8988T (cell line): Measurements from ENCODE around the gene ISY1.
A peak's percentile ranks its signal among the peaks of the same experiment; 100 is the strongest.
"Not testable (repeated sequence)": the region's sequence is repeated elsewhere in the genome, so short reads cannot be mapped to it uniquely, and the experiment has no call there.

Experiments
- DNase-seq: peaks from one replicate; pipeline ENCODE4 v3.0.0; 2011

The ISY1 gene

GRCh38 chr3:129160891-129161859, at the start of gene ISY1:
ISY1 (minus strand) TSS chr3:129161063; CDS start chr3:129160975, 88 bp downstream.
- DNase-seq, result peak; percentile 73

GRCh38 chr3:129207479-129207878, 46.6 kb upstream of the ISY1 start:
- DNase-seq, result no peak

DNA sequence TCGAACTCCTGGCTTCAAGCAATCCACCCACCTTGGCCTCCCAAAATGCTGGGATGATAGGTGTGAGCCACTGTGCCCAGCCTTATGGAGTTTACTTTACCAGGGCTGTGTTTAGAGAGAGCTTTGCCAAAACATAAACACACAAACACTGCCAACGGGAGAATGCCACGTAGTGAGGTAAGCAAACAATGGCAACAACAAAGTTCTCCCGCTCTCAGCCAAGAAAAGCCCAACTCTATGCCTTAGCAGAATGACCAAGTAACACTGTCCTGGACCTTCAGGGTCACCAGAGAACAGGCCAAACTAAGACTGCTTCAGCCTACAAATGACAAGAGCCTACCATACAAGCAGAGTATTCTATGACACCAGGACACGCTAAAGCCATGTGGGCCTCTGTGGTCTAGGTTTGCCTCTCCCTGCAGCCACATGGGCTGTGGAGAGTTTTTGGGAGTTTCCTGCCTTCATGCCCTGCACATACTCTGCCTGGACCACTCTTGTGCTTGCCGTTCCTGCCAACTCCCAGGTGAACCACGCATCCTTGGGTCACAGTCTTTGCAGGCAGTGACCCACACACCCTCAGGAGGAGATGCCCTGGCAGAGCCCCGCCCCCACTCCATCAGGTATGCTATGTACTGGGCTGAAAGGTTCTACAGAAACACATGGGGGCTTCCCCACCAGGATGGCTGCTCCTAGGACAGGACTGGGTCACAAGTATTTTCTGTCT, 44.4 kb upstream of the ISY1 start:
- no peak for DNase-seq

- no peak for DNase-seq
These were observed 43.6 kb upstream of the ISY1 start for GRCh38 chr3:129204473-129204872.

- no peak for DNase-seq
These were observed 38.5 kb upstream of the ISY1 start for GRCh38 chr3:129199366-129199765.

- no peak for DNase-seq
These were observed 36.5 kb upstream of the ISY1 start for GRCh38 chr3:129197321-129197720.

DNA sequence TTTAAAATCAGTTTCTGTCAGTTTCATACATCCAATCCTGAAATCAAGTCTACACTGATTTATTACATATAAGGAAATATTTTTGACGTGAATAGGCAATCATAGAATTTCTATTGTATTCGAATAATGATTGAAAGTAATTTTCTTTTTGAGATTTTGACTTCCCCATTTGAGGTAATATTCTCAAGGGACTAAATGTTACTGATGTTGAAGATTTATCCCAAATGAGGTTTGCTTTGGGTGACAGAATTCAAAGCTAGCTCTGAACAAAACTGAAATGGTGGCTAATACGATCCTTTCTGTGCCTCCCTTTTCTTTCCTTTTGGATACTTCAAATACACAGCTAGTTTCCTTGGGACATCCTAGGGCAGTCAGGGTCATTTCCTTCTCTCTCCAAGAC, 35.7 kb upstream of the ISY1 start:
- no peak for DNase-seq

GRCh38 chr3:129195731-129196256, 34.9 kb upstream of the ISY1 start:
- no peak for DNase-seq

DNA sequence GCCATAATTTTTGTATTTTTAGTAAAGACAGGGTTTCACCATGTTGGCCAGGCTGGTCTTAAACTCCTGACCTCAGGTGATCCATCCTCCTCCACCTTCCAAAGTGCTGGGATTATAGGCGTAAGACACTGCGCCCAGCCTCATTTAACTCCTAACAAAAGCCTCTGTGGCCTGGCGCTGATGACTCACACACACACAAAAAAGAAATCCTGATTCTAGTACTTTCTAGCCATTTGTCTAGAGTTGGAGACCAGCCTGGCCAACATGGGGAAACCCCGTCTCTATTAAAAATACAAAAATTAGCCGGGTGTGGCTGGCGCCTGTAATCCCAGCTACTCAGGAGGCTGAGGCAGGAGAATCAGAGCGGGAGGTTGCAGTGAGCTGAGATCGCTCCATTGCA, 28.9 kb upstream of the ISY1 start:
- DNase-seq, result not testable (repeated sequence)

DNA sequence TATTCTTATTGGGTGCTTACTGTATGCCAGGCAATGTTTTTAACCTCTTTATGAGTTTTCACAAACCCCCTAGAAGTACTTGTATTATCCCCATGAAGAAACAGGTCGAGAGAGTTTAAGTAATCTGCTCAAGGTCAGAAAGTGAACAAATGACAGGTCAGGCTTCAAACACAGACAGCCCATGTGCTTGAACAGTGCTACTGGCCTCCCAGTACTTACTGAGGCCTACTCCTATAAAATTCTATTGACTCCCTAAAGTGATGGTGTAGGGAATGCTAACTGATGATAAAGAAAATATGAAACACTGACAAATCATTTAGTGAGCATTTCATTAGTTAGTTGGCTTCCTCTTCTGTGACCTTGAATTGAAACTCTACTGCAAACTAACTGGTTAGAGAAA, 27.0 kb upstream of the ISY1 start:
- no peak for DNase-seq

GRCh38 chr3:129185783-129186182, 24.9 kb upstream of the ISY1 start:
- DNase-seq, result no peak

DNA sequence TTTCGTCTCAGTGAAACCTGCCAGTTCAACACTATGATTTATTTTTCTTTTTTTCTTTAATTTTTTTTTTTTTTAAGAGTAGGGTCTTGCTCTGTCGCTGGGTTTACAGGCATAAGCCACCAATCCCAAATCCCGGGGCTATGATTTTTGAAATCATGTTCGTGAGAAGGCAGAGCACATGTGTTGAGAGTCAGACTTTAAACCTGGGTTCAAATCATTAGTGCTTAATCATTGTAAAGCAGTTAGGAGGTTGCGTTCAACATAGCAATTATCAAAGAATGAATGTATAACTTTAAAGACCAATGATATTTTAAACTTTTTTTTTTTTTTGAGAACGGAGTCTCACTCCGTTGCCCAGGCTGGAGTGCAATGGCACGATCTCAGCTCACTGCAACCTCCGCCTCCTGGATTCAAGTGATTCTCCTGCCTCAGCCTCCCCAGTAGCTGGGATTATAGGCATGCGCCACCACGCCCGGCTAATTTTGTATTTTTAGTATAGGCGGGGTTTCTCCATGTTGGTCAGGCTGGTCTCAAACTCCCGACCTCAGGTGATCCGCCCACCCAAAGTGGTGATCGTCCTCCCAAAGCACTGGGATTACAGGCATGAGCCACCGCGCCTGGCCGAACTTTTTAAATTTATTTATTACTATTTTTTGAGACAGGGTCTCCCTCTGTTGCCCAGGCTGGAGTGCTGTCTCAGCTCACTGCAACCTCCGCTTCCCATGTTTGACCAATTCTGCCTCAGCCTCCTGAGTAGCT, 24.1 kb upstream of the ISY1 start:
- not testable (repeated sequence) for DNase-seq

GRCh38 chr3:129184396-129184657, 23.5 kb upstream of the ISY1 start:
- no peak for DNase-seq

GRCh38 chr3:129183569-129184395, 22.9 kb upstream of the ISY1 start, which contains the start of gene CNBP:
CNBP (minus strand) TSS chr3:129183896; CDS start chr3:129171757, 12,139 bp downstream.
- DNase-seq, result peak; percentile 88

- DNase-seq, result no peak
These were observed 21.7 kb upstream of the ISY1 start for GRCh38 chr3:129182390-129183185.

- no peak for DNase-seq
These were observed 21.0 kb upstream of the ISY1 start for GRCh38 chr3:129181819-129182218.

DNA sequence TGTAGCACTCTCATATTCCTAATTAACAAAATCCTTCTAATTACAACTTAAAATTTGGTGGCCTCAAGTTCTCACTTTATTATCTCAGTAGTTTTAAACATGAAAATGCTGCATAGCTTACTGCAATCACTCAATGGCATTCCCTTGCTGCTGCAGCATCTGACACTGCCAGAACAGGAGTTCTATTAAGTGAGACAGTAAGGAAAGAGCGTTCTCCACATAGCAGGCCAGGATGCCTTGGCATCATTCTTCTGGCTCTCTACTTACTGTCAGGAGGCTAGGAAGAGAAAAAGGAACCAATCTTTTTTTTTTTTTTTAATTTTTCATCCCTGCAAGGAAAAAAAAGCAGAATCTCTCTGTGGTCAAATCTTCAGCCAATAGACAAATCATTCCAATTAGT, 19.6 kb upstream of the ISY1 start:
- DNase-seq, result no peak

GRCh38 chr3:129176051-129176450, 15.2 kb upstream of the ISY1 start:
- no peak for DNase-seq

GRCh38 chr3:129173725-129174124, 12.9 kb upstream of the ISY1 start:
- no peak for DNase-seq

DNA sequence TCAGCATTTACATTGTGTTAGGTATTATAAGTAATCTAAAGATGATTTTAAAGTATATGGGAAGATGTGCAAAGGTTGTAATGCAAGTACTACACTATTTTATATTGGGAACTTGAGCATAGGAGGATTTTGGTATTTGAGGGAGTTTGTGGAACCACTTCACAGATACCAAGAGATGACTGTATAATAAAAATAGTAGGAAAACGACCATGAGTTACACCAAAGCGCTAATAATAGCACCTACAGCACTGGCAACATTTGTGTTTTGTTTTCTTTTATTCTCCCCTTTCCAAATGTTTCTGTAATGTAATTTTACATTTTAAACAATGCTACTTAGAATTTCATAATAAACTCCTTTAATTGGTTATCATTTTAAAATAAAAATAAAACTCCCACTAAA, 12.3 kb upstream of the ISY1 start:
- DNase-seq, result no peak

DNA sequence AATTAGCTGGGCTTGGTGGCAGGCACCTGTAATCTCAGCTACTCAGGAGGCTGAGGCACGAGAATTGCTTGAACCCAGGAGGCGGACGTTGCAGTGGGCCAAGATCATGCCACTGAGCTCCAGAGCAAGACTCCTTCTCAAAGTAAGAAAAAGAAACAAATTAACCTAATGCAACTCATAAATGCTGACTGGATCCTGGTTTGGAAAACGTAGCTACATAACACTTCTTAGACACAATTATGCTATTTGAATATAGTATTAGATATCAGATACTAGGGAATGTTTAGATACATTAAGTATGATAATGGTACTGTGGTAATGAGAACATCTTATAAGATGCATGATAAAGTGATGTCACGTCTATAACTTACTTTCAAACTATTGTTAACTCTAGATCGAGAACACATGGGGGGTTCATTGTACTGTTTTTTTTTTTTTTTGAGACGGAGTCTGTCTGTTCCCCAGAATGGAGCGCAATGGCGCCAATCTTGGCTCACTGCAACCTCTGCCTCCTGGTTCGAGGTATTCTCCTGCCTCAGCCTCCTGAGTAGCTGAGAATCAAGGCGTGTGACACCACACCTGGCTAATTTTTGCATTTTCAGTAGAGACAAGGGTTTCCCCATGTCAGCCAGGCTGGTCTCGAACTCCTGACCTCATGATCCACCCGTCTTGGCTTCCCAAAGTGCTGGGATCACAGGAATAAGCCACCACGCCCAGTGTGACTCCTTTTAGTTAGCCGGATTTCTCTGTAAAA, 5.9 kb upstream of the ISY1 start:
- DNase-seq, result no peak
